KMS-11 (cell line): ENCODE results near the gene GNG7.
"Not testable (repeated sequence)": the region's sequence is repeated elsewhere in the genome, so short reads cannot be mapped to it uniquely, and the experiment has no call there.

ENCODE experiments used
- H2AFZ ChIP-seq: fragments of 200-600 bp; sonication (generic); 2 replicates; pipeline ENCODE4 v1.6.1; 2016; ENCODE audit warnings: antibody characterized with exemption, mixed run types, low read depth
- H3K27ac ChIP-seq: fragments of 200-600 bp; sonication (generic); 2 replicates; pipeline ENCODE4 v1.6.1; 2016; ENCODE audit warnings: mild to moderate bottlenecking, mixed run types
- H3K27me3 ChIP-seq: fragments of 200-600 bp; sonication (generic); 2 replicates; pipeline ENCODE4 v1.6.1; 2017; ENCODE audit warnings: mild to moderate bottlenecking, low read depth, mixed run types, moderate library complexity; ENCODE audit not compliant: insufficient read depth
- H3K36me3 ChIP-seq: fragments of 200-600 bp; sonication (generic); 2 replicates; pipeline ENCODE4 v1.6.1; 2017; ENCODE audit warnings: mild to moderate bottlenecking, mixed run types; ENCODE audit not compliant: insufficient read depth
- H3K4me1 ChIP-seq: fragments of 200-600 bp; sonication (generic); 2 replicates; pipeline ENCODE4 v1.6.1; 2016; ENCODE audit warnings: mild to moderate bottlenecking, low read depth, mixed run types; ENCODE audit not compliant: poor library complexity, severe bottlenecking
- H3K4me2 ChIP-seq: fragments of 200-600 bp; sonication (generic); 2 replicates; pipeline ENCODE4 v1.7.0; 2016; ENCODE audit warnings: mild to moderate bottlenecking, mixed run types
- H3K4me3 ChIP-seq: fragments of 200-600 bp; sonication (generic); IDR thresholded peaks from 2 replicates; pipeline ENCODE4 v1.6.1; 2017; ENCODE audit warnings: low read depth, low read length, mixed read lengths; ENCODE audit not compliant: insufficient read depth
- H3K79me2 ChIP-seq: fragments of 200-600 bp; sonication (generic); 2 replicates; pipeline ENCODE4 v1.6.1; 2016; ENCODE audit warnings: low read depth, mixed run types; ENCODE audit not compliant: insufficient read depth
- H3K9ac ChIP-seq: fragments of 200-600 bp; sonication (generic); 2 replicates; pipeline ENCODE4 v1.6.1; 2016; ENCODE audit warnings: mild to moderate bottlenecking, mixed run types
- H4K20me1 ChIP-seq: fragments of 200-600 bp; sonication (generic); 2 replicates; pipeline ENCODE4 v1.6.1; 2016; ENCODE audit warnings: mild to moderate bottlenecking, mixed run types; ENCODE audit not compliant: insufficient read depth
- CTCF ChIP-seq: fragments of 200-600 bp; sonication (generic); conservative IDR thresholded peaks from 2 replicates; pipeline ENCODE4 v1.6.1; 2017; ENCODE audit warnings: low read depth, mild to moderate bottlenecking, antibody characterized with exemption, low read length, moderate library complexity, mixed read lengths

Gene GNG7

GRCh38 chr19:2468596-2468995 is 233.9 kb downstream of the GNG7 start:
- Histone ChIP-seq H3K9ac (no peak overlapping the region), H2AFZ (no peak overlapping the region), H3K4me3 (no peak overlapping the region), H3K4me1 (peaks cover 37% of the 10 kb centered on the region), H3K4me2 (no peak overlapping the region), H3K27ac (no peak overlapping the region), H4K20me1 (no peaks in the 10 kb centered on the region), H3K36me3 (no peaks in the 10 kb centered on the region), H3K27me3 (no peaks in the 10 kb centered on the region), H3K79me2 (no peaks in the 10 kb centered on the region)
- TF ChIP-seq CTCF = no peak

- Histone ChIP-seq H3K27me3 (no peaks in the 10 kb centered on the region), H3K79me2 (no peaks in the 10 kb centered on the region), H3K4me3 (no peak overlapping the region), H3K27ac (no peak overlapping the region), H3K4me2 (no peak overlapping the region), H3K9ac (no peak overlapping the region), H3K36me3 (no peaks in the 10 kb centered on the region), H3K4me1 (peaks cover 28% of the 10 kb centered on the region), H2AFZ (no peak overlapping the region), H4K20me1 (no peaks in the 10 kb centered on the region)
- TF ChIP-seq CTCF = no peak
Measured at GRCh38 chr19:2464389-2464788, 238.1 kb downstream of the GNG7 start.

- not testable (repeated sequence) for H3K9ac ChIP-seq, H3K27me3 ChIP-seq, H4K20me1 ChIP-seq, H3K79me2 ChIP-seq, H3K4me3 ChIP-seq, H3K36me3 ChIP-seq, H3K27ac ChIP-seq, H3K4me2 ChIP-seq, H2AFZ ChIP-seq
- H3K4me1 ChIP-seq = peaks cover 21% of the 10 kb centered on the region
Measured at GRCh38 chr19:2463694-2464093, 238.8 kb downstream of the GNG7 start.

GRCh38 chr19:2462635-2463421 is 239.7 kb downstream of the GNG7 start:
- Histone ChIP-seq H3K27ac (no peak overlapping the region), H3K4me3 (no peak overlapping the region), H3K4me1 (peaks cover 14% of the 10 kb centered on the region), H4K20me1 (no peaks in the 10 kb centered on the region), H3K9ac (no peak overlapping the region), H3K36me3 (no peaks in the 10 kb centered on the region), H3K4me2 (no peak overlapping the region), H3K79me2 (no peaks in the 10 kb centered on the region), H3K27me3 (no peaks in the 10 kb centered on the region), H2AFZ (no peak overlapping the region)
- TF ChIP-seq CTCF = no peak
